ENCODE measurements around the gene GM2A.

Gene GM2A

DNA sequence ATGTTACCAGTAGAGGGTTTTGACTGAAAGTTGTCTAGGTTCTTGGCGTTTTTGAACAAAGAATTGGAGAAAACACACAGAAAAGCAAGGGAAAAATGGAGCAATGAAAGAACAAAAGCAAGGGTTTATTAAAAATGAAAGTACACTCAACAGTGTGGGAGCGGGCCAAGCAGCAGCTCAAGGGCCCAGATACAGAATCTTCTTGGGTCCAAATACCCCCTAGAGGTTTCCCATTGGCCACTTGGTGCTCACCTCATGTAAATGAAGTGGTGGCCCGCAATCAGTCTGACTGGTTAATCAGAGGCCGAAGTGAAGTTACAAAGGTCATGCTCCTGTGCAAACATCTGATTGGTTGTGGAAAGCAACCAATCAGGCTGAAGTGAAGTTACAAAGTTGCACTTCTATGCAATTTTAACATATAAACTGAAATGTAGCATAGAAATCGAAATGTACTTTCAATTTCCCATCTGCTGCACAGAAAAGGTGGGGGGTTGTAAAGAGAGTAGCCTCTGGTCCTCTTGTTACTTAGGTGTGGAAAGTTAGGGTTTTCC lies 1.9 kb upstream of the GM2A start:
- no peak for ATAC-seq
- TF ChIP-seq BACH2 (CRISPR knock-in tag; IDR thresholded peaks at IDR 0.05; ENCODE audit: borderline replicate concordance) (no peak), OSR1 (CRISPR knock-in tag; IDR thresholded peaks at IDR 0.05) (no peak)

DNA sequence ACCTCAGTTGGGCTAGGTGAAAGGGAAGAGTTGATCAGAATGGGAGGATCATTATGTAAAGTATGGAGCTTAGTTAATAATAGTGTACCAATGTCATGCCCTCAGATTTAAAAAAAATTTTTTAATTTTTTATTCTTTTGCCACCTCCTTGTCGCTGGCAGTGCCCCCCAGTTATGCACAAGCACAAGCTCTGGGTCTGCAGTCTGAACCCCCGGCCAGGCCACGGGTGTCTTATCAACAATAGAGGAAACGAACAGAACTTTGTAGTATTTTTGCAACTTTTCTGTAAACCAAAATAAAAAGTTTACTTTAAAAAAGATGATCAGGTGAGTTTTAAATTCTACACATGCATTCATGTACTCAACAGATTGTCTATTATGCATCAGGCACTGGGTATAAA lies 1.4 kb upstream of the GM2A start:
- TF ChIP-seq, protein P1, sequence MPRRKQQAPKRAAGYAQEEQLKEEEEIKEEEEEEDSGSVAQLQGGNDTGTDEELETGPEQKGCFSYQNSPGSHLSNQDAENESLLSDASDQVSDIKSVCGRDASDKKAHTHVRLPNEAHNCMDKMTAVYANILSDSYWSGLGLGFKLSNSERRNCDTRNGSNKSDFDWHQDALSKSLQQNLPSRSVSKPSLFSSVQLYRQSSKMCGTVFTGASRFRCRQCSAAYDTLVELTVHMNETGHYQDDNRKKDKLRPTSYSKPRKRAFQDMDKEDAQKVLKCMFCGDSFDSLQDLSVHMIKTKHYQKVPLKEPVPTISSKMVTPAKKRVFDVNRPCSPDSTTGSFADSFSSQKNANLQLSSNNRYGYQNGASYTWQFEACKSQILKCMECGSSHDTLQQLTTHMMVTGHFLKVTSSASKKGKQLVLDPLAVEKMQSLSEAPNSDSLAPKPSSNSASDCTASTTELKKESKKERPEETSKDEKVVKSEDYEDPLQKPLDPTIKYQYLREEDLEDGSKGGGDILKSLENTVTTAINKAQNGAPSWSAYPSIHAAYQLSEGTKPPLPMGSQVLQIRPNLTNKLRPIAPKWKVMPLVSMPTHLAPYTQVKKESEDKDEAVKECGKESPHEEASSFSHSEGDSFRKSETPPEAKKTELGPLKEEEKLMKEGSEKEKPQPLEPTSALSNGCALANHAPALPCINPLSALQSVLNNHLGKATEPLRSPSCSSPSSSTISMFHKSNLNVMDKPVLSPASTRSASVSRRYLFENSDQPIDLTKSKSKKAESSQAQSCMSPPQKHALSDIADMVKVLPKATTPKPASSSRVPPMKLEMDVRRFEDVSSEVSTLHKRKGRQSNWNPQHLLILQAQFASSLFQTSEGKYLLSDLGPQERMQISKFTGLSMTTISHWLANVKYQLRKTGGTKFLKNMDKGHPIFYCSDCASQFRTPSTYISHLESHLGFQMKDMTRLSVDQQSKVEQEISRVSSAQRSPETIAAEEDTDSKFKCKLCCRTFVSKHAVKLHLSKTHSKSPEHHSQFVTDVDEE (CRISPR knock-in tag; IDR thresholded peaks at IDR 0.05): no peak
- TF ChIP-seq ISL1 (CRISPR knock-in tag; IDR thresholded peaks at IDR 0.05) (no peak), TCF4 (CRISPR knock-in tag; IDR thresholded peaks at IDR 0.05; ENCODE audit: borderline replicate concordance) (no peak), ZNF565 (CRISPR knock-in tag; conservative IDR thresholded peaks at IDR 0.05; ENCODE audit: low read depth) (no peak), OSR1 (CRISPR knock-in tag; IDR thresholded peaks at IDR 0.05) (no peak), RARB (CRISPR knock-in tag; IDR thresholded peaks at IDR 0.05) (no peak), ZFP3 (CRISPR knock-in tag; IDR thresholded peaks at IDR 0.05) (no peak), ARNTL (CRISPR knock-in tag; IDR thresholded peaks at IDR 0.05; ENCODE audit: borderline replicate concordance, low read depth) (no peak), CSDC2 (CRISPR knock-in tag; IDR thresholded peaks at IDR 0.05) (no peak), ZNF8 (CRISPR knock-in tag; IDR thresholded peaks at IDR 0.05) (no peak), ESRRG (CRISPR knock-in tag; IDR thresholded peaks at IDR 0.05) (no peak), BACH2 (CRISPR knock-in tag; IDR thresholded peaks at IDR 0.05; ENCODE audit: borderline replicate concordance) (no peak), ZFP30 (CRISPR knock-in tag; IDR thresholded peaks at IDR 0.05) (no peak), SNAI2 (CRISPR knock-in tag; IDR thresholded peaks at IDR 0.05) (no peak), ZC3H10 (CRISPR knock-in tag; IDR thresholded peaks at IDR 0.05) (no peak), TOX (CRISPR knock-in tag; IDR thresholded peaks at IDR 0.05; ENCODE audit: borderline replicate concordance) (no peak)
- TF ChIP-seq, protein P2, sequence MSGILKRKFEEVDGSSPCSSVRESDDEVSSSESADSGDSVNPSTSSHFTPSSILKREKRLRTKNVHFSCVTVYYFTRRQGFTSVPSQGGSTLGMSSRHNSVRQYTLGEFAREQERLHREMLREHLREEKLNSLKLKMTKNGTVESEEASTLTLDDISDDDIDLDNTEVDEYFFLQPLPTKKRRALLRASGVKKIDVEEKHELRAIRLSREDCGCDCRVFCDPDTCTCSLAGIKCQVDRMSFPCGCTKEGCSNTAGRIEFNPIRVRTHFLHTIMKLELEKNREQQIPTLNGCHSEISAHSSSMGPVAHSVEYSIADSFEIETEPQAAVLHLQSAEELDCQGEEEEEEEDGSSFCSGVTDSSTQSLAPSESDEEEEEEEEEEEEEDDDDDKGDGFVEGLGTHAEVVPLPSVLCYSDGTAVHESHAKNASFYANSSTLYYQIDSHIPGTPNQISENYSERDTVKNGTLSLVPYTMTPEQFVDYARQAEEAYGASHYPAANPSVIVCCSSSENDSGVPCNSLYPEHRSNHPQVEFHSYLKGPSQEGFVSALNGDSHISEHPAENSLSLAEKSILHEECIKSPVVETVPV (CRISPR knock-in tag; IDR thresholded peaks at IDR 0.05): no peak
- TF ChIP-seq, protein P3, sequence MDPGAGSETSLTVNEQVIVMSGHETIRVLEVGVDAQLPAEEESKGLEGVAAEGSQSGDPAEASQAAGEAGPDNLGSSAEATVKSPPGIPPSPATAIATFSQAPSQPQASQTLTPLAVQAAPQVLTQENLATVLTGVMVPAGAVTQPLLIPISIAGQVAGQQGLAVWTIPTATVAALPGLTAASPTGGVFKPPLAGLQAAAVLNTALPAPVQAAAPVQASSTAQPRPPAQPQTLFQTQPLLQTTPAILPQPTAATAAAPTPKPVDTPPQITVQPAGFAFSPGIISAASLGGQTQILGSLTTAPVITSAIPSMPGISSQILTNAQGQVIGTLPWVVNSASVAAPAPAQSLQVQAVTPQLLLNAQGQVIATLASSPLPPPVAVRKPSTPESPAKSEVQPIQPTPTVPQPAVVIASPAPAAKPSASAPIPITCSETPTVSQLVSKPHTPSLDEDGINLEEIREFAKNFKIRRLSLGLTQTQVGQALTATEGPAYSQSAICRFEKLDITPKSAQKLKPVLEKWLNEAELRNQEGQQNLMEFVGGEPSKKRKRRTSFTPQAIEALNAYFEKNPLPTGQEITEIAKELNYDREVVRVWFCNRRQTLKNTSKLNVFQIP (CRISPR knock-in tag; IDR thresholded peaks at IDR 0.05; ENCODE audit: borderline replicate concordance, low read depth): no peak
- TF ChIP-seq, protein P4, sequence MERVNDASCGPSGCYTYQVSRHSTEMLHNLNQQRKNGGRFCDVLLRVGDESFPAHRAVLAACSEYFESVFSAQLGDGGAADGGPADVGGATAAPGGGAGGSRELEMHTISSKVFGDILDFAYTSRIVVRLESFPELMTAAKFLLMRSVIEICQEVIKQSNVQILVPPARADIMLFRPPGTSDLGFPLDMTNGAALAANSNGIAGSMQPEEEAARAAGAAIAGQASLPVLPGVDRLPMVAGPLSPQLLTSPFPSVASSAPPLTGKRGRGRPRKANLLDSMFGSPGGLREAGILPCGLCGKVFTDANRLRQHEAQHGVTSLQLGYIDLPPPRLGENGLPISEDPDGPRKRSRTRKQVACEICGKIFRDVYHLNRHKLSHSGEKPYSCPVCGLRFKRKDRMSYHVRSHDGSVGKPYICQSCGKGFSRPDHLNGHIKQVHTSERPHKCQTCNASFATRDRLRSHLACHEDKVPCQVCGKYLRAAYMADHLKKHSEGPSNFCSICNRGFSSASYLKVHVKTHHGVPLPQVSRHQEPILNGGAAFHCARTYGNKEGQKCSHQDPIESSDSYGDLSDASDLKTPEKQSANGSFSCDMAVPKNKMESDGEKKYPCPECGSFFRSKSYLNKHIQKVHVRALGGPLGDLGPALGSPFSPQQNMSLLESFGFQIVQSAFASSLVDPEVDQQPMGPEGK (CRISPR knock-in tag; IDR thresholded peaks at IDR 0.05; ENCODE audit: borderline replicate concordance): no peak
- TF ChIP-seq, protein P5, sequence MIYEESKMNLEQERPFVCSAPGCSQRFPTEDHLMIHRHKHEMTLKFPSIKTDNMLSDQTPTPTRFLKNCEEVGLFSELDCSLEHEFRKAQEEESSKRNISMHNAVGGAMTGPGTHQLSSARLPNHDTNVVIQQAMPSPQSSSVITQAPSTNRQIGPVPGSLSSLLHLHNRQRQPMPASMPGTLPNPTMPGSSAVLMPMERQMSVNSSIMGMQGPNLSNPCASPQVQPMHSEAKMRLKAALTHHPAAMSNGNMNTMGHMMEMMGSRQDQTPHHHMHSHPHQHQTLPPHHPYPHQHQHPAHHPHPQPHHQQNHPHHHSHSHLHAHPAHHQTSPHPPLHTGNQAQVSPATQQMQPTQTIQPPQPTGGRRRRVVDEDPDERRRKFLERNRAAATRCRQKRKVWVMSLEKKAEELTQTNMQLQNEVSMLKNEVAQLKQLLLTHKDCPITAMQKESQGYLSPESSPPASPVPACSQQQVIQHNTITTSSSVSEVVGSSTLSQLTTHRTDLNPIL (CRISPR knock-in tag; IDR thresholded peaks at IDR 0.05; ENCODE audit: low read depth): no peak
- no peak for ATAC-seq

DNA sequence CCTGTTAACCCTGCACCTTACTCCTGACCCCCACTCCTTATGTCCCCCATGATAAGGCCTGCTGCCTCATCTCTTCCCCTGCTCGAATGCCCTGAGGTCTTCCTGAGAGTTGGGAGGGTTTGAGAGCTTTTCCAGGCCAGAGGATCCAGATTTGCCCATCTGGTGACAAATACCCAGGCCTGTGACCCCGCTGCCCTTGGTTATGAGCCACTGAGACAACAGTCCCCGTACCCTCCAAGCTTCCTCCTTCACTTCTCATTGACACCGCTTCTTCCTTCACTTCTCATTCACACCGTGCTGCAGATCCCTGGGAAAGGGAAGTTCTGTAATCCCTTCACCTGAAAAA lies 593 bp downstream of the GM2A start:
- TF ChIP-seq OSR1 (CRISPR knock-in tag; IDR thresholded peaks at IDR 0.05): no peak
- no peak for TF ChIP-seq CSDC2 (CRISPR knock-in tag; IDR thresholded peaks at IDR 0.05)
- no peak for TF ChIP-seq PPARA (CRISPR knock-in tag; IDR thresholded peaks at IDR 0.05; ENCODE audit: borderline replicate concordance)
- no peak; the same call in 2 of the 3 replicates for ATAC-seq
